ENCODE data around the gene ZNF141.
"Not testable (repeated sequence)": the region's sequence is repeated elsewhere in the genome, so short reads cannot be mapped to it uniquely, and the experiment has no call there.

ZNF141 gene

DNA sequence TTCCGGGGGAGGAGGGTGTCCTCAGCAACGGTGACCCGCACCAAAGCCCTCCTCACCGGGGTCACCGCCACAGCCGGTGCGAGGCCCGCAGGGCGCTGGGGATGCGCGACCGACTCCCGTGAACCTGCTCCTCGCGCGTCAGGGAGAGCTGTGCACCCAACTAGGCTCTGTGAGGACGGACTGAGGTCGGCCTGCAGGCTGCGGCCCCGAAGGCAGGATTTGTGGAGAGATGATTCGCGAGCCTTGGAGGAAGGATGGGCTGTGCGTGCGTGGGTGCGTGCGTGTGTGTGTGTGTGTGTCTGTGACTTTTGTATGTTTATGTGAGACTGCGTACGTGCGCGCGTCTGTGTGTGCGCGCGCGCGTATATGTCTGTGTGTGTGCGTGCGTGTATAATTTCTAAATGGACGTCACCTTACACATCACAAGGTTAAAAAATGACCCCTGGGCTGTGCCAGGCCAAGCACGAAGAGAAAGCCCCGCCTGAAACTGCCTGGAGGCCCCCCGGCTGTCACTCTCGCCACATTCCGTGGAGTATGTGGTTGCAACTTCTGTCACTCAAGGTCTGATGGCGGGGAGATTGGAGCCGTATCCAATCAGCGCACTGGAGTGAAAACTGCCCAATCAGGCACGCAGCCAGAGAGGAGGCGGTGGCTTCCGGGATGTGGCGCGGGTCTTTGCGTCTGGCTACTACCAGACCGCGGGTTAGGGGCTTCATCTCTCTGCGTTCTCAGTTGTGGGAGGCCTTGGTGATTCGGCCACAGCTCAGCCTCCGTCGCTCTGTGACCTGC is at the start of gene ZNF141:
Gene ZNF141 (plus strand): TSS at position 672 of the 789 bp plus-strand sequence. CDS start 170 bp downstream, outside the sequence.
- peak; percentile 99 for DNase-seq (ENCODE audit: low read depth)
- peak within 1 kb of the TSS; percentile 96 for H3K4me3 ChIP-seq (ENCODE audit: low read depth, low read length)
- no peak for TF ChIP-seq CTCF (IDR thresholded peaks at IDR 0.05; ENCODE audit: control insufficient read depth, extremely low read depth, insufficient read depth)

- no peak for DNase-seq (ENCODE audit: low read depth)
- TF ChIP-seq CTCF (IDR thresholded peaks at IDR 0.05; ENCODE audit: control insufficient read depth, extremely low read depth, insufficient read depth): no peak
- H3K4me3 ChIP-seq (ENCODE audit: low read depth, low read length): no peak overlapping the region
Observed at GRCh38 chr4:288891-289290, 48.7 kb upstream of the ZNF141 start.

- no peak for DNase-seq (ENCODE audit: low read depth)
- TF ChIP-seq CTCF (IDR thresholded peaks at IDR 0.05; ENCODE audit: control insufficient read depth, extremely low read depth, insufficient read depth): no peak
Observed at GRCh38 chr4:294732-295131, 42.9 kb upstream of the ZNF141 start.

DNA sequence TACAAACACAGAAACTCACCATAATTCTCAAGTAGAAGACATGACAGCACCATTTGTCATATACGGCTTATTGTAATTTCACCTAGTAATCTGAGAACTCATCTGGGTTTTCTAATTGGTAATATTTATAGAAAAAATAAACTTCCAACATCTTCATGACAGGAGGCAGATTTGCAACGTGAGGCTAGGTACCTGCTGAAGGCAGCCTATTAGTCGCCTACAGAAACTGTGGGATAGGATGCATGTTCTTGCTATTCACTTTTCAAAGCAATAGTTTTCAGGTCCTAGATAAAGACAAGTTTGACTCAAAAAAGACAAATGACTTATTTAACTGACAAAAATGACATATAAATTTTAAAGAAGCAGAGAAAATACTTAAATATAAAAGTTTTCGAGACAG is 35.2 kb upstream of the ZNF141 start:
- DNase-seq (ENCODE audit: low read depth): no peak
- no peak for TF ChIP-seq CTCF (IDR thresholded peaks at IDR 0.05; ENCODE audit: control insufficient read depth, extremely low read depth, insufficient read depth)
- H3K4me3 ChIP-seq (ENCODE audit: low read depth, low read length): no peak overlapping the region

More at GRCh38 chr4:294732-295131, 42.9 kb upstream of the ZNF141 start:
- no peak overlapping the region for H3K4me3 ChIP-seq (ENCODE audit: low read depth, low read length)

- not testable (repeated sequence) for H3K4me3 ChIP-seq (ENCODE audit: low read depth, low read length); DNase-seq (ENCODE audit: low read depth)
Observed at GRCh38 chr4:304516-304915, 33.1 kb upstream of the ZNF141 start.

DNA sequence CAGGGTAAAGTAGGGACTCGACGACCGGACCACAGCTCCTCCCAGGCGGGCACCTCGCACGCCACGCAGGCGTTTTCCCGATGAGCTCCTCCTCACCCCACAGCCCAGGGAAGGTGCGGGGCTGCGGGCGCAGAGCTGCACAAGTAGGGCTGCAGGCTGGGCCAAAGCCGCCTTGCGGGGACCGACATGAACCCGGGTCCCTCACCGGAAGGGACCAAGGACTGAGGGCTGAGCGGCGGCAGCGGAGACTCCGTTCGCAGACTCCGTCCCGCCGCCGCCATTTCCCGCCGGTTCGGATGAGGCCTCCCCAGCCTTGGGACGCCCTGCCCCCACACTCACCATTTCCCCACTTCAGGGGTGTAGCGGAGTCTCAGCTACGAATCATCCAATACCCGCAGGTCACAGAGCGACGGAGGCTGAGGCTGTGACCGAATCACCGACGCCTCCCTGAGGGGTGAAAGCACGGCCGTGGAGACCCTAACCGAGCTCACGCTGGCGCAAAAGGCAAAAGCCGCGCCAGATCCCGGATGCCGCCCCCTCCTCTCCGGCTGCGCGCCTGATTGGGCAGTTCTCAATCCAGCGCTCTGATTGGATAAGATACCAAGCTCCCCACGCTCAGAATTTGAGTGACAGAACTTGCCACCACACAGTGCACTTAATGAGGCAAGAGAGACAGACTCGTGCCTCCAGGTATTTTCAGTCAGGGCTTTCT is 32.5 kb upstream of the ZNF141 start, which contains the start of gene ZNF732:
Gene ZNF732 (minus strand): TSS at position 506 of the 712 bp plus-strand sequence. CDS start 164 bp downstream, at position 342.
- no peak within 1 kb of the TSS for H3K4me3 ChIP-seq (ENCODE audit: low read depth, low read length)
- no peak for DNase-seq (ENCODE audit: low read depth)
- TF ChIP-seq CTCF (IDR thresholded peaks at IDR 0.05; ENCODE audit: control insufficient read depth, extremely low read depth, insufficient read depth): no peak

DNA sequence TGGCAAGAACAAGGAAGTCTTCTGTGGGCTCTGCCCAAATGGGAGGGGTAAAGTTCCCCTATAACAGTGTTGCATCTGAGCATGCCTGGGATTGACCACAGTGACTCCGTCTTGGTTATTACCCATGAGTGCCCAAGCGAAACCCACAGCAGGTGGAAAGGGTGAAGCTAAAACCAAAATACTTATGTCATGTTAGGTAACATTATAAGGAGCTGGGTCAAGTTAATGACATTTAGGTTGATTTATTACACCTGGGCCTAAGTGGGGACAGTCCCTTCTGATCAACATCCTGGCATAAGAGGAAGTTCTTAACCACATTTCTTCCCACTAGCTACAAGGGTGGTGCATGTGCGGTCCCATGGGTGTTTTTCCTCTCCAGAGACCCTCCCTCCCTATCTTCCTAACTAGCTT is 31.1 kb upstream of the ZNF141 start:
- no peak for DNase-seq (ENCODE audit: low read depth)
- no peak for TF ChIP-seq CTCF (IDR thresholded peaks at IDR 0.05; ENCODE audit: control insufficient read depth, extremely low read depth, insufficient read depth)
- H3K4me3 ChIP-seq (ENCODE audit: low read depth, low read length): no peak overlapping the region
